GM04504 (cell line): ENCODE data around the gene HNRNPA1.
"Not testable (repeated sequence)": the region's sequence is repeated elsewhere in the genome, so short reads cannot be mapped to it uniquely, and the experiment has no call there.

Source experiments
- DNase-seq: peaks from one replicate; pipeline ENCODE4 v3.0.0-alpha.2; 2012; ENCODE audit warnings: low read depth

HNRNPA1 gene

GRCh38 chr12:54276368-54276767 is 4.2 kb upstream of the HNRNPA1 start:
- no peak for DNase-seq

DNA sequence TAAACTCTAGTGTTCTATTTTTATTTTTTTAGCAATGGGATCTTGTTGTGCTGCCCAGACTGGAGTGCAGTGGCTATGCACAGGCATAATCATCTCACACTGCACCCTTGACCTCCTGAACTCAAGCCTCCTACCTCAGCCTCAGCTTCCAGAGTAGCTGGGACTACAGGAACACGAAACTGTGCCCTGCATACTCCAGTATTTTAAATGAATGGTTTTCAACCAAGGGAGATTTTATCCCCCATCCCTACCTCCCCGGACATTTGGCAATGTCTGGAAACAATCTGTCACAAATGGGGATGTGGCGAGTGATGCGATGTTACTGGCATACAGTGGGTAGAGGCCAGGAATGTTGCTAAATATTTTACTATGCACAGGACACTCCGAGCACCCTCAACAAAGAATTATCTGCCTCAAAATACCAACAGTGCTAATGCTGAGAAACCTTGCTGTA is 2.7 kb upstream of the HNRNPA1 start:
- no peak for DNase-seq

DNA sequence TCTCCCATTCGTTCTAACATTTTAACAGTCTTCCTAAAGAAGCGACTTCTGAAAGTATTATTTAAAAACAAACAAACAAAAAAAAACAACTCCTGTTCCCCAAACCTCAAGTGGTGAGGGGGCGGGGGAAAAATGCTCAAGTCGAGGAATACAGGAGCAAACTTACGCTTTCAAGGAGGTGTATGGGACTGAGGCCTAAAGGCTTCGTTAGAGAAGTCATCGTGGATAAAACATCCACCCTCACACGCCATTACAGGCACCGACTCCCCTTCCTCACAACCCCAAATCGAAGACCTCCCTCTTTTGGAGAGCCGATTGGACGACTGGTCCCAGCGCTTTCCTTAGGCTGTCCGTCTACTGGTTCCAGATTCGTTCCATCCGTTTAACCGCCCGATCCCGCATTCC is 1.3 kb upstream of the HNRNPA1 start:
- no peak for DNase-seq

DNA sequence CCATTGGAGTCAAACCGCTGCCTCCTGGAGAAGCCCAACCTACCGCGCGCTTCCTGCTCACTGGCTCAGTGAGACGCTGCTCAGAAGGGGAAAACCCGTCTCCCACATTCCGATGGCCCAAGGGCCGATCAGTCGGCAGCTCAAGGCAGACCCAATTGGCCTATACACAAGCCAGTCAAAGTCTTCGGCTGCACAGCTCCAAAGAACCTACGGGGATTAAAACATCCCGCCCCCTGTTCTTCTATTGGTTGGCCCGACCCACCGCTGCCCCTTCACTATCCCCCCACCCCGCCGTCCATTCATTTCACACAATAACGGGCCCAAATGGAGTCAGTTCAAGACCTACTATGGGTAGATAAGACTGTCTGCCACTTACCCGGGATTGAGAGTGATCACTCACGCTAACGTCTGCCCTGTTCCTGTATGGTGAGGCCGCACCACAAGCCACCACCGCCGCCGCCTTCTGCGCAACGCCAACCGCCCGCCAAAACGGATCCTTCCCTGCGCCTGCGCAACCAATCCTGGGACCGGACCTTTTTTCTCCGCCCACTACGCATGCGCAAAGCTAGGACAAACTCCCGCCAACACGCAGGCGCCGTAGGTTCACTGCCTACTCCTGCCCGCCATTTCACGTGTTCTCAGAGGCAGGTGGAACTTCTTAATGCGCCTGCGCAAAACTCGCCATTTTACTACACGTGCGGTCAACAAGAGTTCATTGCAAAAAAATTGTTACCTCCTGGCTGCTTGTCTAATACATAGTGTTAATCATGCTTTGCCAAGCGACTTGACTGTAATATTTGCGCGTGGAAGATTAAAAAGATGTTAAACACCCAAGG is 676 bp upstream of the HNRNPA1 start, which contains the start of gene CBX5:
Gene CBX5, minus strand, starts transcription at position 491 of the 836 bp plus-strand sequence. CDS start 22,472 bp downstream, outside the sequence.
- DNase-seq, result peak; percentile 100

GRCh38 chr12:54281261-54281638 is 724 bp downstream of the HNRNPA1 start:
- not testable (repeated sequence) for DNase-seq

DNA sequence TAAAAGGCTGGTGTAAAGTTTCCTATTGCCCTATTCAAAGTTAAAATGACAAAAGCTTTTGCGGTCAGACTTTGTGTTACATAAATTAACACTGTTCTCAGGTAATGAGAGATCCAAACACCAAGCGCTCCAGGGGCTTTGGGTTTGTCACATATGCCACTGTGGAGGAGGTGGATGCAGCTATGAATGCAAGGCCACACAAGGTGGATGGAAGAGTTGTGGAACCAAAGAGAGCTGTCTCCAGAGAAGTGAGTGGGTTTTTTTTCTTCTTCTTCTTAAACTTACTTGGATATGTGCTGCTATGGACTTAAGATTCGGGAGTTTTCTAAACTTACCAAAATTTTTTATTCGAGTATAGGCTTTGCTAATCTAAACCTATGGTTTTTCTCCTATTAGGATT is 1.2 kb downstream of the HNRNPA1 start:
- DNase-seq, result not testable (repeated sequence)

- no peak for DNase-seq
Measured at GRCh38 chr12:54282949-54283593, 2.5 kb downstream of the HNRNPA1 start.

DNA sequence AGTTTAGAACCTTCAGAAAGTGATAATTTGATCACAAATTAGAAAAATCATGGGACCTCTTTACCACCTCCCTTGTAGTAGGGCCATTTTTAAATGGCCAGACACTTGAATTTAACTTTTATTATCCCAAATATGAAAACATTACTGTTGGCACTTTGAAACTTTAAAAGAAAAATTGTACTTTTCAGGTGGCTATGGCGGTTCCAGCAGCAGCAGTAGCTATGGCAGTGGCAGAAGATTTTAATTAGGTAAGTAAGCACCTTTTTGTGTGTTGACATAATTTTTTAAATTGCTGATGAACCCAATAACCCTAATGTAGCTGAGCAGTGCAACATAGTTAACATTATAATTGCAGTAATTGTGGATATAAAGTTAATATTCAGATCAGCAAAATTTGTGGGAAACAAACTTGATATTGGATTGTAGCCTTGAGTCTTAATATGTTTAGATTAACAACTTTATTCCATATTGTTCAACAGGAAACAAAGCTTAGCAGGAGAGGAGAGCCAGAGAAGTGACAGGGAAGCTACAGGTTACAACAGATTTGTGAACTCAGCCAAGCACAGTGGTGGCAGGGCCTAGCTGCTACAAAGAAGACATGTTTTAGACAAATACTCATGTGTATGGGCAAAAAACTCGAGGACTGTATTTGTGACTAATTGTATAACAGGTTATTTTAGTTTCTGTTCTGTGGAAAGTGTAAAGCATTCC is 3.7 kb downstream of the HNRNPA1 start:
- DNase-seq, result not testable (repeated sequence)

- no peak for DNase-seq
Measured at GRCh38 chr12:54285150-54286041, 4.9 kb downstream of the HNRNPA1 start.

DNA sequence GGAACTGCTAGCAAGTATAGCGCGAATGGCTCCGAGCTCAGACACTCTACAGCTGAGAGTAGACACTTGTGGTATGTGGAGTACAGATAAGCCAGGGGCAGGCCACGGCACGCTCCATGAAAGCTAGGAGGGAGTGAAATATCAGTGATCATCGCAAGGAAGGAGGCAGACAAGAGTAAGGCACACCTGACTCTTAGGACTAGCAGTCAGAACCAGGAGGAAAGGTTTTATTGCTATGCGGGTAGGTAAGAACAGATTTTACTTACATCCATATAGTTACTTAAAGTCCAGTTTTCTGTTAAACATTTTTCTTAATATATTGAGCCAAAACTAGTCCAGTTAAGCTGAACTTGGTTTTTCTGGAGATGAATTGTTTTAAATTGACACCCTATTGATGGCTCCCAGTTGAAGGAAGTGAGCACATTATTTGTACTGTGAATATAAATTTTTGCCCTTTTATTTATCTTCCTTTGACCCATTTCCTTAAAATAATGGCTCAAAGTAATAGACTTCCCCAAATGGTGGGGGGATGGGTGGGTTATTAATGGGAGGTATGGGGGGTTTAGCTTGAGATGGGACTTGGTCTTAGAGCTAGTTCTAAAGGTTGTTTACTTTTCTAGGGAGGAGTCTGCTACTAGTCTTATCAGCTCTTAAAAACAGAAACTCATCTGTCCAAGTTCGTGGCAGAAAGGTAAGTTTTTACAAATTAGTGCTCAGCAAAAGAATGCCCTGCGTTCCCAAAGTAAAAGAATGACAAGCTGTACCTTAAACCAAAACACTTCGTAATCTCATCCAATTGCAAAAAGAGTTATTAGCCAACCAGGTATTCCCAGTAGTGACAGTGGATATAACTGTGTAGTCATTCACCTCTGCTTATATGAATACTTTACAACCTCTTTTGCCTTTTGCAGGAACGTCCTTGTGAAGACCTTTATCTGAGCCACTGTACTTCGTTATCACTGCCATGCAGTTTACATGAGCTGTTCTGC is 5.8 kb downstream of the HNRNPA1 start:
- DNase-seq, result no peak

DNA sequence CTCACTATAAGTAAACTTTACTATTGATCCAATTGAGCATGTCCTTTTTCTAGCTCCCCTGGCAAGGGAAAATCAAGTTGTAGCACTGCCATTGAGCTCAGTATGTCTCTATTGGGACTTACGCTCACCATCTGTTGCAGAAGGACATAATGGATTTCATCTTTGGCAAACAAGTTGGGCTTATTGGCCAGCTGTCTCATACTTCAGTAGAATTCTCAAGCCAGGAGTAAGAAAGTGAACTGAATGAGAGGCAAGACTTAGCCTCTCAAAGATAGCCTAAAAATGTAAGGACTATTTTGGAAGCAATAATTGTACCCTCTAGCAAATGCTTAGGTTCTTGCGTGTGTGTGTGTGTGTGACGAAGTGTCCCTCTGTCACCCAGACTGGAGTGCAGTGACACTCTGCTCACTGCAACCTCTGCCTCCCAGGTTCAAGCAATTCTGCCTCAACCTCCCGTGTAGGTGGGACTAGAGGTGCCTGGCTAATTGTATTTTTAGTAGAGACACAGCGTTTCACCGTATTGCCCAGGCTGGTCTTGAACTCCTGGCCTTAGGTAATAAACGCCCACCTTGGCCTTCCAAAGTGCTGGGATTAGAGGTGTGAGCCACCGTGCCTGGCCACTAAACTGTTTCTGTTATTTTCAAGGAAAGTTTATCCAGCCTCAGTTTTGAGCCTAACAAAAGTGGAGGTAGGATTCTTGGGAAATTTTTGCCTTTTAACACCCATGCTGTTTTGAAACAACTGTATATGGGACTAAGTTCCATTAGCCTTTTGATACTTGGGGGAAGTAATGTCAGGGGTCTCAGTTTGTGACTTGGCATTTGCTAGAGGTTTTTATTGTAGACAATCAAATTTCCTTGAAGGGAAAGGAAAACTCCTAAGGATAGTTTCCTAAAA is 7.0 kb downstream of the HNRNPA1 start:
- no peak for DNase-seq

DNA sequence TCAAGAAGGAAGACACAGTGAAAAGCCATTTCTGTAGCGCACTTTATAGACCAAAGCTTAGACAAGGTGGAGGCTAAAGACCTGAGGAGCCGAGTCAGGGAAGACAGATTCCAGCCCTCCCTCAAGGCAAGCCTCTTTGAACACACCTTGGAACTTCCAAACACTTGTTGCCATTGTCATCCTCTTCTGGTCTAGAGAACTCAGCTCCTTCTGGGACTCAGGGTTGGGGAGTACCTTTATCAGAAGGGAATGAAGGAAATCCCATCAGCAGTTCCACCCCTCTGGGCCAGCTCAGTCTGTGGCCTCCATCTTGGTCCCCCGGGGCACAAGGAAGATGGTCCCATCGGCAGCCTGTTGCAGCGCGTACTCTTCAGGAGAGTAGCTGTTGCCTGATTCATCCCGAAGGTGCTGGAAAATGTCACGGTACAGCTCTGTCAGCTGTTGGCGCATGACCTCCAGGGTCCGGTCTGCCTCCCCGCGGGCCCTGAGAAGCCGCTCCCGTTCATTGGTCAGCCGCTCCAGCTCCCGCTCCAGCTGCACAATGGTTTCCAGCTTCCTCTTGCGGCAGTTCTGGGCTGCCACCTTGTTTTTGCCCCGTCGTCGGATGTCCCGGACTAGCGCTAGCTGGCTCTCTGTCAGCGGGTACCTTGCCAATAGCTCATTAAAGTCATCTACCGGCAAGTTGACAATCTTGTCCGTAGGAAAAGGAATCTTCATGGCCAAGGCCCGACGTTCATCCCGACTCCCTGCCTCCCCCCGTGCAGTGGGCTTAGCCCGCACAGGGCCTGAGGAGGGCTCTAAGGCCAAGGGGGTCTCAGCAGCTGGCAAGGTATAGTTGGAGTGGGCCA is 11.8 kb downstream of the HNRNPA1 start:
- no peak for DNase-seq

- no peak for DNase-seq
Measured at GRCh38 chr12:54292931-54293241, 12.4 kb downstream of the HNRNPA1 start.

- DNase-seq, result no peak
Measured at GRCh38 chr12:54294152-54294952, 13.8 kb downstream of the HNRNPA1 start.

DNA sequence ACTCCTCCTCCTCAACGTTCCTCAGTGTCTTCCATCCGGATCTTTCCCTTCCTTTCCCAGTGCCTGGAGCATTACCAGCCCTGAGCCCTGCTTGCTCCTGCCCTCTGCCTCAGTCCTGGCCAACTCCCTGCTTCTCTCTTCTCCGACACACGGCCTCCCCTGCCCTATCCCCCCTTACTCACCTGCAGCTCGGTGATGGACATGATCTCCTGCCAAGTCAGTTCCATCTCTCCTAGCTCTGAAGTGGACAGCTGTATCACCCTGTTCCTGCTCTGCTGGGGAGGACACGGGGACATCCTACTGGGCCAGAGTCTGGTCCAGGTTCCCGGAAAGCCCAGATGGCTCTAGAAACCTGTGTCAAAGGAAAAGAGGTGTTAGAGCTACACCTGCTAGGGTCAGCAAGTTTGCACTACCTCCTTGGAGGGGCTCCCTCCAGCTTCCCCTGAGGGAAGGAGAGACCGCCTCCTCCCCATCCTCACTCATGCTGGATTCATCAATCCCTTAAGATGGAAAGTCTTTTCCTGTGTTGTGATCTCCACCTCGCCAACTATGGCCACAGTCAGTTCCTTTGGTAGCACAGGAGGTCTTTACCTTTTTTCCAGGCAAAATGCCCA is 14.5 kb downstream of the HNRNPA1 start:
- no peak for DNase-seq

DNA sequence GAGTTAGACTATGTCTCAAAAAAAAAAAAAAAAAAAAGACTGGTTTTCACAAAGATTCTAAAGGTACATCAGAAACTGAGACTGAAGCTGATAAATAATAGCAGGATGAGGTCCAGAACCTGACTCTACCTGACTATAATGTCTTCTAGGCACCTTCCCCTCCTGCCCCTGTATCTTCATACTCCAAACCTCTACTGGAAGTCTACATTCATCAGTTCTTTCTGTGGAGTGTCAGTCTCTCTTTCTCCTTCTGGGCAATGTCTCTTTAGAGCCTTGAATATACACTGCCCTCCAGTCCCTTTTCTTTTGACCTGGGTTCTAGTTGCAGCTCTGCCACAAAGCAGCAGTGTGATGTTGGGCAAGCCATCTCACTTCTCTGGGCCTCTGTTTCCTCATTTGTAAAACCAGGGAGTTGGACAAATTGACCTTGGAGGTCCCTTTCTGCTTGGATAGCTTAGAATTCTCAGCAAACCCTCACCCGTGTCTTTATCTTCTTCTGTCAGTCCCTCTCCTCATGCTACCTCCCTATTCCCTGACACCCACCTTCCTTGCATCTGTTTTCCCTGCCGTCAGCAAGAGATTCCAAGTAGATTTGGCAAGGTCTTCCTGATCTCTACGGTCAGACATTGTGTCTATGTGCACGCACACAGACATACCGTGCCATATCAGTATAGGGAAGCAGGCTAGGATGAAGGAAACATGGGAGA is 16.0 kb downstream of the HNRNPA1 start:
- no peak for DNase-seq

- DNase-seq, result no peak
Measured at GRCh38 chr12:54298904-54299303, 18.4 kb downstream of the HNRNPA1 start.
